ENCODE data around the gene TNNI3K.

TNNI3K gene

DNA sequence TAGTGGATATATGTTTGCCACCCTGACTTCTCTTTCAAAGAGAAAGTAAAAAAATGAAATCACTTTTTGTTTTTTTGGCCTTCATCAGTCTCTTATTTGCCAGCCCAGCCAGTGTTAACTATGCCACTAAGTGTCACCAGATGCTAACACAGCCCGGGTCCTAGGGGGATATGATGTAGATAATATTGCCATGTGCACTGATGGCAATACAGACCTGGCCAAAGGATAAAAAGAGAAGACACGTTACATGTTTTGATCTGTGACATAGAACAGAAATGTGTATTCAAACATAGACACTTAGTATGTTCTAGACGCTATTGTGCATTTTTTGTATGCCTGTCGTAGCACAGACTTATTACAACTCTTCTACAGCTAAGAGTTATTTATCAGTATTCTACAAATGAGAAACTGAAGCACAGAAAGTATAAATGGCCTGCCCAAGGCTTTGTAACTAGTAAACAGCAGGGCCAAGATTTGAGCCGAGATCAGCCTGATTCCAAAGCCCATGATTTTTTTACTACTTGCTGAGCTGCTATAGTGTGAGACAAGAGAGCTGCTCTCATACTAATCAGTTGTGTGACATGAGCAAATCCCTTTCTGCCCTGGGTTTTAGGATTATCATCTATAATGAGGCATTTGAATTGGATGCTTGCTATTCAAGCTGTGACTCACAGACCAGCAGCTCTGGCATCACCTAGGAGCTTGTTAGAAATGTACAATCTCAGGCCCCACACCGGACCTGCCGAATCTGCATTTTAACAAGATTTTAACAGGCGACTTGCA lies 270.9 kb downstream of the TNNI3K start:
- DNase-seq = peak; percentile 50

GRCh38 chr1:74508449-74508848 lies 273.3 kb downstream of the TNNI3K start:
- no peak for DNase-seq

DNA sequence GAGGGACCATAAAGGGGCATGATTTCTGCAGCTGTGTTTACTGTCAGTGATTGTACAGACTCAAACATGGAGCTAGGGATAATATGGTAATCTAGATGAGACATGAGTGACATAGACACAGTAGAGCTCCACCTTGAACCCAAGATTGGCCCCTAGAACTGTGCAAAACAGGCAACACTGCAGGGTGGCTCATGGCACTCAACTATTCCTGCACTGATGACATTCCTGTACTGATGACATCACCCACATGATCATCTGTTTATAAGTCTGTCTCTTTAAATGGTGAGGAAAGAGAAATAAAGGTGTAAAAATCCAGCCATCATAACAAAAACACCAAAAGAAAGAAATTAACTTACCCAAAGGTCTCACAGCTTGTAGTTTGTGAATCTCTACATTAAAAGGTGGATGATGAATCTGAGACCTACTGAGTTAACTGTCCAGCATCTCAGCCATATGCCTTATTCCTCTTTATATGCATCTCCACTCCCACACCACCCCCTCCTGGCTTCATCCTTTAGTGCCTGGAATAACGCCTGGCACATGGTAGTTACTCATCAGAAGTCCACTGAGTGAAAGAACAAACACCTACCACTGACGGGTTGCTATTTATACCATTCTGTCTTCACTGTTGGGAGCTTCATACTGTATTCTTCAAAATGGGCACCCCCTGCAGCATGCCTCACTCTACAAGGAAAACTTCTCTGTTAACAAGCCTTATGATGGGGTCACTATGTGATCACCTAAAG lies 277.2 kb downstream of the TNNI3K start, which contains the start of gene LRRC53:
LRRC53 (minus strand) TSS at position 442 of the 746 bp plus-strand sequence. CDS start 29,262 bp downstream, outside the sequence.
- no peak for DNase-seq

DNA sequence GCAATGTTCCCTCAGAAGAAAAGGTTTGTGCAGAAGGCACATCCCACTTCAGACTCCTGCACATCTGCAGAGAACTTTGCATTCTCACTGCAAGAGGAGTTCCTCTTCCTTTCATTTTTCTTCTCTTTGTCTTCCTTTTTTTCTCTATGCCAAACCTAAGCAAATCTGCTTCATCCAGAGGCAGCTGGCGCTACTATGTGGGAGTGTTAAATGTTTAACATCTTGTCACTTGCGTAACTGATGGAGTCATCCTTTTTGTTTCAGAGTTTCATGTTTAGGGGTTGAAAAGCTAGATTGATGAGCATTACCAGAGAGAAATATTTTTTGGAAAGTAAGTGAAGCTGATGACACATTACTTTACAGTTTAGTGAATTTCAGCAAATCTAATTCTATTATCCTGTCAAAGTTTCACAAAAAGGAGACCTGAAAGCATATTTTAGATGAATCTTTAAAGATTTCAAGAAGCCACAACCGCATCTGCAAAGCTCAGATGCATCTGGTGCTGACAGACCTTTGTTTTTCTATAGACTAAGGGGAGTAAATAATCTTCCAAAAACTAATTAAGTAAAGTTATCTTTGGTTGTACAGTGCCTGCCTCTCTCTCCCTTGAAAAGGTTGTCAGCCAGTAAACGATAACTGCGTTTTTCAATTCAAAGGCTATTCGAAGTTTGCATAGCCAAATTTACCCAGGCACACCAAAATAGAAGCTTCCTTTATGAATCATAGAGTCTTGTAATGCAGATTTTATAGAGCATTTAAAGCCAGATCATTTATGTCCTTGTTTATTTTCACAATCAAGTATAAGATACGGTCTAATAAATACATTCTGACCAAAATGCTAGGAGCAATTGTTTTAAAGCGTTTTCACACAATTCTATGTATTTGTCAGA lies 278.5 kb downstream of the TNNI3K start:
- DNase-seq = no peak

- DNase-seq = no peak
Measured at GRCh38 chr1:74517599-74518051, 282.4 kb downstream of the TNNI3K start.

DNA sequence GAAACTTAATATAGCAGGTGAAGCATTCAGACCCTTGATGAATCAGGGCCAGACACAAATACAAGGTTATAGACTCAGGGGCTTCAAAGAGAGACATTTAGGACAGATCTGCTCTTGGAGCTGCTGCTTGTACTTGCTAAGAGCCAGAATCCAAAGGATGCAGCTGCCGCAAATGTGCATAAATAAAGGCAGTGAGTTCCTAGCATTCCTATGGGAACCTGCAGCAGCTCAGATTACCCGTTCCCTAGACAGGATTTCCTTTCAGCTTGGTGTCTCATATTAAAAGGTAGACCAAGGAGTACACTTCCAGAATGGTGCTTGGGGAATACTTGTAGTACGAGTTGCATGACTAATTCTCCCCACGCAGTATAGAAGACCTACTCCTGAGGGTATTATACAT lies 287.0 kb downstream of the TNNI3K start:
- no peak for DNase-seq

DNA sequence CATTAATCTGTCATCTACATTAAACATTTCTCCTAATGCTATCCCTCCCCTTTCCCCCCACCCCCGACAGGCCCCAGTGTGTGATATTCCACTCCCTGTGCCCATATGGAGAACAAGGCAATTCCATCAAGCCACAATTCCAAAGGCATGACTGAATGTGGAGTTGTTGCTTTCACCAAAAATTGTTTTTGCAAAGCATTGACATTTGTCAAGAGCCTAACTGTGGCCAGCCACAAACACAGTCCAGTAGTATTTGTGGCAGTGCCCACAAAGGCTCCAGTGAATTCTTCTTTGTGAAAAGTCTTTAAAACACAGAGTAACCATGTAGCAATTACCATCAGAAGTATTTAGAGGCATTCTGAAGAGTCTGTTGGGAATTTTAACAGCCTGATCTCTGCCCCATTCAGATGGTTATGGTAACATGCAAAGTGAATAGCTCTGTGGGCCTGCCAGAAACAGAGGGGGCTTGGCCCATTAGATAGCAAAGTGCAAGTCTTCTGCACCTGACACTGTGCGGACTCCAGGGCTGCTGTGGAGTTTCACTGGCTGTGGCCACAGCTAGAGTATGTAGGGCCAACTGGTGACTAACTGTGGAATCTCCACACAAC lies 288.8 kb downstream of the TNNI3K start:
- no peak for DNase-seq

- peak; percentile 29 for DNase-seq
Measured at GRCh38 chr1:74526708-74527107, 291.5 kb downstream of the TNNI3K start.

DNA sequence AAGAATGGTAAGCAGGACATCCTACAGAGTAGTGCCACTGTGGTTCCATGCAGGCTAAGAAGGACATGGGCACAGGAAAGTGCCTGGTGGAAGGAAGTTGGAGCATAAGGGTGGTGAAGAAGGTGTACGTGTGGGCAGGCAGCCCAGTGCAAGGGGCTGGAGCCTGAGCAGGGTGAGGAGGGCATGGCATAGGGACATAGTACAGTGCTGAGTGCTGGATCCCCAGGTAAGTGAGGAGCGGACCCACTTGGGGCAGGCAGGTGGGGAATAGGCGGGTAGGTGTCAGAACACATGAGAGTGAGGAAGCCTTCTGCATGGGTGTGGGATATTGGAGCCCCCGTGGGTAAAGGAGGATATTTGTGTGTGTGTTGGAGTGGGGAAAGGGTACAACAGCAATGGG lies 292.9 kb downstream of the TNNI3K start:
- DNase-seq = no peak

DNA sequence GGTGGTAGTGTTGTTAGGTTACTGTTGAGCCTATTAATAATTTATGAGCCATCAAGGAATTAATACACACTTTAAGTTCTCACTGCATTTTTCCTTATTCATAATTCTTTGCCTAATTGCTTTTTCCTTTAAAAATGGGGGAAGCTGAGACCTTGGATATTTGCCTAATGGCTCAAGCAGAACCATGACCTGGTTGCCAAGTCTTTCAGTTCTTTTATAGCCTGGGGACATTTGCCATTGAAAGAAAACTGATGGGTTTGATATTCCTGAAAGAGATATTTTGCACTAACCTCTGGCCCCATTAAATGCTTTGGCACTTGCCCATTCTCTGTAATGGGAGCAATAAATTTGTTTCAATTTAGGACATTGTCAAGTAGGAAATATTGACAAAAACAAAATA lies 295.7 kb downstream of the TNNI3K start:
- DNase-seq = no peak

GRCh38 chr1:74531796-74532195 lies 296.6 kb downstream of the TNNI3K start:
- DNase-seq = no peak

DNA sequence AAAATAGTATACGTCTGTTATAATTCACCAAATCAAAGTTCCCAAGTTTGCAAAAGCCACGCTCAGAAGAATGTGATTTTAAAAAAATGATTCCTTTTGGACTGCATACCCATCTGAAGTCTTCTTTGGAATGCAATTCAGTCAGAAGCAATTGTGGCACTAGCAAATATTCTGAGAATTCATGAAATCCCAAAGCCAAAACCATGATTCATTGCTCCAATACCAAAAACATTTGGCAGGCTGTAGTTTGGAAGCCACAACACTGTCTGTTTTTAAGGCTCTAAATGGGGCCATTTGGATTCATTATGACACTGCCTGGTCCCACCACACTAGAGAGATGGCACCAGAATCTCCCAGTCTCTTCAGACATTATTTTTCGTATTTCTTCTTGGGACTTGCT lies 299.1 kb downstream of the TNNI3K start:
- DNase-seq = no peak

GRCh38 chr1:74545821-74546220 lies 310.6 kb downstream of the TNNI3K start:
- no peak for DNase-seq

DNA sequence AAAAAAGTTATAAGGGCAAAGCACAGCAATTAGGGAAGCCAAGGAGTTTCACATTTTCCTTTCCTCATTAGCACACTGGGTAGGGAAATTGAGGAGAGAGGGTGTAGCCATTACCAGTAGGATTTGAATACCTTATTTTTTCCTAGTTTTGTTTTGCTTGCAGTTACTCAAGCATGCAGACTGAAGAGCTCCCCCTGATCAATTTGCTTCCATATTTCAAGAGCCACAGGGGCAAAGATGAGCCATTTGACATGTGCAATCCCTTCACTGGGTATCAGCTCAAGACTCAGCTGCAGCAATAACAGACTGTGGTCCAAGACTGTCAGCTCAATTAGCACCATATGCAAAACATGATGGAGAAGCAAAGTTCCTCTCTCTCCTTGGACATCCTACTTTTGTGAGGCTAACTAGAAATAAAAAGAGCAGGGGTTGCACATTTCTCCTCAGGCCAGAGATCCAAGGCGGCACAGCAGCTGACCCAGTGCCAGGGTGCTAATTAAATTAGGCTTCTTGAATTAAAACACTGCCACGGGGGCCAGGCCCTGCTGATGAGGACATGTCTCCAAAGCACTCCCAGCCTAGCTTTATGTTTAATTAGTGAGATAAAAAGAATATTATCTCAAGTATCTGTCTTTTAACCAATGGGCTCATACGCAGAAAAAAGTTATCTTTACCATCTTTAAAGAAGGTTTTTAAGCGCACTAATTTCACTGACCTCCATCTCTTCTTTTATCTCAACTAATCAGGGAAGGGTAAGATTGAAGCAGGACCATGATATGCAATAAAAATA lies 314.0 kb downstream of the TNNI3K start:
- DNase-seq = no peak

DNA sequence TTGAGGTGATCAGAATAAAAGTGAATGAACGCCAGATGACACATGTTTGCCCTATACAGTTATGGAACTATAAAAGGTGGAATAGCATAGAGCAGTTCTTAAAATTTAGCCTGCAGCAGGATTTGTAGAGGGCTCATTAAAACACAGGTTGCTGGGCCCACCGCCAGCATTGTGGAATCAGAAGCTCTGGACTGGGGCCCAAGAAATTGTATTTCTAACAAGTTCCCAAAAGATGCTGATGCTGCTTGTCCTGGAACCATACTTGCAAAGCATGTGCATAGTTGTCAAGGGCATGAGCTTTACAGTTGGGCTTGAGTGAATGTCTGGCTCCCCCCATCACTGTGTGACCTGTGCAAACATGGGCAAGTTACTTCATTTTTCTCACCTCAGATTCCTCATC lies 314.7 kb downstream of the TNNI3K start:
- no peak for DNase-seq

DNA sequence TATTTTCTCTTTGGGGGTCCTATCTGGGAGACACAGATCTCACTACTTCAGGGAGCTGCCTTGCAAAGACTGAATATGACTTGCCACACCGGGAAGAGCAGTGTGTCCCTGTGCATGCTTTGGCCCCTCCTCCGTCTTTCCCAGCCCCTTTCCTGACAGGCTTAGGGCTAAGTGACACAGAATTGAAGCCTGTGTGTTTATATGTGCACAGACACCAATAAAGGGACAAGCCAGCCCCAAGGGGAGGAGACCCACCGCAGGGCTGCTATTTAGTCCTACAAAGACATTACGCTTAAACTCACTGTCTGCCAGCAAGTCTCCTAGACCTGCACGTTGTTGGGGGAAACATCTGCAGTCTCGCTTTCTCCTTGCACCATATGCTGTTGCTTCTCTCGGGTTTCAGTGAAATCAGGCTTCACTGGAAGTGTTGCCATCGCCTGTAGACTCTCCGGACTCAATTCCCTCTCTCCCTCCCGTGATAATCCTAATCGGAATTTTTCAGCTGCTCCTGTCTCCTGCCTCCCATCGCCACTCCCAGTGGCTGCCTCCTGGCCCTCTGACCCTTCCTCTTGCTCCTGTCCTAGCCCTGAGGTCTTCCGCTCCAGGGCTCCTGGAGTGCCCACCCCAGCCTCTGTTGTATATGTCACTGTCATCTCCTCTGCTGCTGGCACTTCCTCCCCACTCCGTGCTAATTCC lies 335.8 kb downstream of the TNNI3K start:
- DNase-seq = peak; percentile 94

DNA sequence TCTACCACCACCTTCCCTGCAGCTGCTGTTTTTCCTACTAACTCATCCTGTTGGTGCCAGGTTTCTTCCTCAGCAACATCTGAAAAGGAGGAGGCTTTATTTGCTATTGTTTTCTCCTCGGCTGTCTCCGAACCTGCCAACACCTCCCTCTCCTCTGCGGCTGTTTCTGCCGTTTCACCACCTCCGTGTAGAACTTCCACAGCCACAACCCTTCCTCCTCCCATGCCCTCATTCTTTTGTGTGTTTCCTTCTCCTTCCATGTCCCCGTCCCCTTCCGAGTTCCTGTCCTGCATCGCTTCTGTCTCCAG lies 336.3 kb downstream of the TNNI3K start:
- no peak for DNase-seq

- no peak for DNase-seq
Measured at GRCh38 chr1:74571891-74572290, 336.7 kb downstream of the TNNI3K start.

- DNase-seq = no peak
Measured at GRCh38 chr1:74578101-74578500, 342.9 kb downstream of the TNNI3K start.

DNA sequence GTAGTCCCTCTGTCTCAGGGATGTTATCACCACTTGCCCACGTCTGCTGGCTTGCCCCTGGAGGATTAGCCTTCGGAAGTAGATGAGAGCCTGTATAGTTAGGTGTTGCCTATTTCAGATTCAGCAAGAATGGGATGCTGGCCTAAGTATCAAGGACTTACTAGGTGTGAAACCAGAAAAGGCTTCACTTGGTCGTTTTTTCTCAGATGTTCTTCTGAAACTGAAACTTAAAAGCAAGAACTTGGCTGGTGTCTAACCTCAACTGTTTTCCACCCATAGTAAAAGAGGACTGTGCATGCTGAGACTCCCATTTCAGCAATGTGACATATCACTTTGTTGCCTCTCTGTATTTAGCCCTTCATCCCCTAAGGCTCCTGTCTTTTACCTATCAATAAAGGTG lies 344.2 kb downstream of the TNNI3K start:
- DNase-seq = no peak

GRCh38 chr1:74583397-74583796 lies 348.2 kb downstream of the TNNI3K start:
- DNase-seq = no peak
